GM12892 (cell line): ENCODE data around the gene FRMD4B.

Source experiments
- POLR2A ChIP-seq: IDR thresholded peaks from 2 replicates; pipeline ENCODE4 v1.6.1; 2011; ENCODE audit warnings: low read depth, low read length, control low read depth
- POLR2AphosphoS5 ChIP-seq: IDR thresholded peaks from 2 replicates; pipeline ENCODE4 v1.6.1; 2011; ENCODE audit warnings: low read depth, low read length, control low read depth

GRCh38 chr3:69235882-69236281, 150.0 kb downstream of the FRMD4B start:
- TF ChIP-seq POLR2A (no peak), POLR2AphosphoS5 (no peak)
